GM21528 (cell line): ENCODE results near the gene STEEP1.

ENCODE experiments used
- ATAC-seq: cut with Tn5 transposase; IDR thresholded peaks from one replicate; pipeline ENCODE4 v1.9.1; 2021; ENCODE audit warnings: mild to moderate bottlenecking, moderate library complexity; ENCODE audit not compliant: unreplicated experiment, low FRiP score

STEEP1 gene

GRCh38 chrX:119489212-119490074 lies 75.8 kb downstream of the STEEP1 start:
- ATAC-seq, result no peak

- no peak for ATAC-seq
These were observed 76.5 kb downstream of the STEEP1 start for GRCh38 chrX:119488749-119489148.
